Ishikawa (cell line): ENCODE measurements around the gene IFIT1B.

Experiments used
- CEBPB ChIP-seq: IDR thresholded peaks from 2 replicates; pipeline ENCODE4 v1.6.1; 2012
- CREB1 ChIP-seq: IDR thresholded peaks from 2 replicates; pipeline ENCODE4 v1.6.1; 2012; ENCODE audit warnings: low read depth
- EGR1 ChIP-seq: IDR thresholded peaks from 2 replicates; pipeline ENCODE4 v1.6.1; 2012
- EP300 ChIP-seq: IDR thresholded peaks from 2 replicates; pipeline ENCODE4 v1.6.1; 2012; ENCODE audit warnings: borderline replicate concordance
- FOXM1 ChIP-seq: IDR thresholded peaks from 2 replicates; pipeline ENCODE4 v1.6.1; 2012; ENCODE audit warnings: low read depth, borderline replicate concordance
- NFIC ChIP-seq: IDR thresholded peaks from 2 replicates; pipeline ENCODE4 v1.6.1; 2012
- RAD21 ChIP-seq: IDR thresholded peaks from 2 replicates; pipeline ENCODE4 v1.6.1; 2012; ENCODE audit warnings: low read depth
- TAF1 ChIP-seq: IDR thresholded peaks from 2 replicates; pipeline ENCODE4 v1.6.1; 2012; ENCODE audit warnings: low read depth, mild to moderate bottlenecking
- TCF12 ChIP-seq: IDR thresholded peaks from 2 replicates; pipeline ENCODE4 v1.6.1; 2012; ENCODE audit warnings: low read depth
- TEAD4 ChIP-seq: IDR thresholded peaks from 2 replicates; pipeline ENCODE4 v1.6.1; 2012
- YY1 ChIP-seq: IDR thresholded peaks from 2 replicates; pipeline ENCODE4 v1.6.1; 2012; ENCODE audit warnings: low read depth
- ZBTB7A ChIP-seq: IDR thresholded peaks from 2 replicates; pipeline ENCODE4 v1.6.1; 2012; ENCODE audit warnings: low read depth
- TF ChIP-seq, protein P1 (sequence below): IDR thresholded peaks from 2 replicates; pipeline ENCODE4 v1.6.1; 2012; ENCODE audit warnings: low read depth, mild to moderate bottlenecking
- TF ChIP-seq, protein P2 (sequence below): IDR thresholded peaks from 2 replicates; pipeline ENCODE4 v1.6.1; 2012
- TF ChIP-seq, protein P3 (sequence below): IDR thresholded peaks from 2 replicates; pipeline ENCODE4 v1.6.1; 2012

IFIT1B gene, protein sequence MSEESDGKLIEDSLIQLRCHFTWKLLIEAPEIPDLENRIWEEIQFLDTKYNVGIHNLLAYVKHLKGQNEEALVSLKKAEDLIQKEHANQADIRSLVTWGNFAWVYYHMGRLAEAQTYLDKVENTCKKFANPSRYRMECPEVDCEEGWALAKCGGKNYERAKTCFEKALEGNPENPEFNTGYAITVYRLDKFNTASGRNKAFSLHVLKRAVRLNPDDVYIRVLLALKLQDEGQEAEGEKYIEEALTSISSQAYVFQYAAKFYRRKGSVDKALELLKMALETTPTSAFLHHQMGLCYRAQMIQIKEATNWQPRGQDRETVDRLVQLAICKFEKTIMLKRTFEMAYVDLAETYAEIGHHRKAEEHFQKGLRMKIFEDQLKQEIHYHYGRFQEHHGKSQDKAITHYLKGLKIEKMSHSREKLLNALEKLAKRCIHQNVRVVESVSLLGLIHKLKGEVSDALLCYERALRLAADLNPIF

DNA sequence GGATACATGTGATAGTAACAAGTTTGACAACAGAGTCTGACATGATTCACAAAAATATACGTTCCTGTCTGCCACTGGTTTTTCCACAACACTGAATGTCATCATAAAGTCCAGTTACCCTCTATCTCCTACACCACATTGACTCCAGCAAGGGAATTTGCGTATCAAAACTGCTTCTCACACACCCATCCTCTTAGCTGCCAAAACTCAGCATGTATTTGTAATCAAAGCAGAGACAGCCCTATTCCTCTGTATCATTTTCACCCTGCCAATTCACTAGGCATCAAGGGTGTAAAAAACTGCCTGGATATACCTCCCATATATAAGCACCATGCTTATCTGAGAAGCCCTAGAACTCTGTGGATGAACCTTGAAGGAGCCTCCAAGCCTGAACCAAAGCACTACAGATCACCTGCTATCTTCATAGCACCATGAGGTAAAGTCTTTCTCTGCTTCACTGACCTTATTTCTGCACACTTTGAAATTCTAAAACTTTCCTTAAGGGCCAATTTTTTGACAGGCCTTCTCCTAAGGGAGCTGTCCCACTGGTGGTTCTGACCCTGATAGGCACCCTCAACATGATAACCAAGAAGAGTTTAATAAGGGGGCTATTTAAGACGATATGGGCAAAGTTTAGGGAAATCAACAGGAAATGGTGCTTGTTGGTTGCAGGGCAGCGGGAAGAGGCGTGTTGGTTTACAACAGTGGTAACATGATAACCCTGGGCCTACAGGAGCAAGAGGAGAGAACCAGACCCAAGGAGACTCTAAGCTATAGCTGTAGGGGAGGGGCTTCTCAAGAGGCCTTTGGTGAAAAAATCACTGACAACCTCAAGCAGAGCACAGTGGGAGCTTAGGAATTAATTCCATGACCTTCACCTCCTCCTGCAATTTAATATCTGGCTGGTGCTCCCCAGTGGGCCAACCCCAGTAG, at the start of gene IFIT1B:
Gene IFIT1B (plus strand): TSS at position 352 of the 933 bp plus-strand sequence. CDS start 80 bp downstream, at position 432.
- TF ChIP-seq ZBTB7A = no peak
- TF ChIP-seq, protein P1, sequence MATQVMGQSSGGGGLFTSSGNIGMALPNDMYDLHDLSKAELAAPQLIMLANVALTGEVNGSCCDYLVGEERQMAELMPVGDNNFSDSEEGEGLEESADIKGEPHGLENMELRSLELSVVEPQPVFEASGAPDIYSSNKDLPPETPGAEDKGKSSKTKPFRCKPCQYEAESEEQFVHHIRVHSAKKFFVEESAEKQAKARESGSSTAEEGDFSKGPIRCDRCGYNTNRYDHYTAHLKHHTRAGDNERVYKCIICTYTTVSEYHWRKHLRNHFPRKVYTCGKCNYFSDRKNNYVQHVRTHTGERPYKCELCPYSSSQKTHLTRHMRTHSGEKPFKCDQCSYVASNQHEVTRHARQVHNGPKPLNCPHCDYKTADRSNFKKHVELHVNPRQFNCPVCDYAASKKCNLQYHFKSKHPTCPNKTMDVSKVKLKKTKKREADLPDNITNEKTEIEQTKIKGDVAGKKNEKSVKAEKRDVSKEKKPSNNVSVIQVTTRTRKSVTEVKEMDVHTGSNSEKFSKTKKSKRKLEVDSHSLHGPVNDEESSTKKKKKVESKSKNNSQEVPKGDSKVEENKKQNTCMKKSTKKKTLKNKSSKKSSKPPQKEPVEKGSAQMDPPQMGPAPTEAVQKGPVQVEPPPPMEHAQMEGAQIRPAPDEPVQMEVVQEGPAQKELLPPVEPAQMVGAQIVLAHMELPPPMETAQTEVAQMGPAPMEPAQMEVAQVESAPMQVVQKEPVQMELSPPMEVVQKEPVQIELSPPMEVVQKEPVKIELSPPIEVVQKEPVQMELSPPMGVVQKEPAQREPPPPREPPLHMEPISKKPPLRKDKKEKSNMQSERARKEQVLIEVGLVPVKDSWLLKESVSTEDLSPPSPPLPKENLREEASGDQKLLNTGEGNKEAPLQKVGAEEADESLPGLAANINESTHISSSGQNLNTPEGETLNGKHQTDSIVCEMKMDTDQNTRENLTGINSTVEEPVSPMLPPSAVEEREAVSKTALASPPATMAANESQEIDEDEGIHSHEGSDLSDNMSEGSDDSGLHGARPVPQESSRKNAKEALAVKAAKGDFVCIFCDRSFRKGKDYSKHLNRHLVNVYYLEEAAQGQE = peak; percentile 81

DNA sequence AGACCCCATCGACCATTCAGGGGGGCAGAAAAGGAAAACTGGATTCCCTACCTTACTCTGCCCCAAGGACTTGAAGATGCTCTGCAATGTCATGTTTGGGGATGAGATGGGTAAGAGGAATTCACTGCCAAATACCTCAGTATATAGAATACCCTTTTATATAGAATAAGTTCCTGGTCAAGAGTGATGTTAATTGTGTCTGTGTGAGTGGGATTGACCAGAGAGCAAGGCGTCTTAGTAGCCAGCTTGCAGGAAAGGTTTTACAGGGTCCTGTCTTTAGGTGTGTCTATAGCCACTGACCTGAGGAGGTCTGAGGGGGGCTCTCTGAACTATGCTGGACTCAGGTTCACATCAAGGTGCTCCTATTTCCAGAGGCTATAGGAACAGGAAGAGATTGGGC, 48.7 kb upstream of the IFIT1B start:
- TF ChIP-seq, protein P2, sequence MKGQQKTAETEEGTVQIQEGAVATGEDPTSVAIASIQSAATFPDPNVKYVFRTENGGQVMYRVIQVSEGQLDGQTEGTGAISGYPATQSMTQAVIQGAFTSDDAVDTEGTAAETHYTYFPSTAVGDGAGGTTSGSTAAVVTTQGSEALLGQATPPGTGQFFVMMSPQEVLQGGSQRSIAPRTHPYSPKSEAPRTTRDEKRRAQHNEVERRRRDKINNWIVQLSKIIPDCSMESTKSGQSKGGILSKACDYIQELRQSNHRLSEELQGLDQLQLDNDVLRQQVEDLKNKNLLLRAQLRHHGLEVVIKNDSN = no peak
- TF ChIP-seq, protein P1 = no peak
- TF ChIP-seq TEAD4 (no peak), CREB1 (no peak), YY1 (no peak), EGR1 (no peak), TAF1 (no peak), RAD21 (no peak), EP300 (no peak)

DNA sequence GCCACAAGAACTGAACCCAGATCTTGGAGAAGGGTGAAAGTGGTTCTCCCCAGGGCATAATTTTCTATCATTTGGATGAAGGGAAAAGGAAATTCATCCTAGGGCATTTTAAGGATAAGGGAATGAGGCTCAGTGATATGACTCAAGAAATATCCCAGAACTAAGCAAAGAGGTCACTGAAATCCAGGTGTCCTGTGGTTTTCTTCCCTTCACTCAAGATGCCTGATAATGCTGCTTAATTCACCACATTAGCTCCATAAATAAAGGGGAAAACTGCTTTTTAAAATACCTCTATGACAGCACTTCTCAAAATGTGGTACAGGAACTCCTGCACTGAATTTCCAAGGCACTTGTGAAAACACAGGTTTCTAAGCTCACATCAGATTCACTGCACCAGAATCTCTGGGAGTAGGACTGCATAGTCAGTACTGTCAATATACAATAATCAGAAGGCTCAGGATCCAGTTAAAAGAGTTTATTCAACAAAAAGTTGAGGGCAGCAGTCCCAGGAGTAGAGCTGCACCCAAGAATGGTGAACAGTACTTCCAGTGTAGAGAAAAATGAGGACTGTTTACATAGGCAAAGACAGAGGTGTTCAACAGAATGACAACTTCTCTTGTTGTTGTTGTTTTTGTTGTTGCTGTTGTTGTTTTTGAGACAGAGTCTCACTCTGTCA, 47.2 kb upstream of the IFIT1B start:
- no peak for TF ChIP-seq EGR1
- TF ChIP-seq TEAD4 = no peak
- TF ChIP-seq RAD21 = no peak
- no peak for TF ChIP-seq FOXM1
- no peak for TF ChIP-seq CREB1
- TF ChIP-seq YY1 = no peak
- TF ChIP-seq EP300 = no peak
- TF ChIP-seq, protein P1 = no peak
- TF ChIP-seq TAF1 = no peak
- no peak for TF ChIP-seq TCF12
- TF ChIP-seq, protein P2 = no peak
- no peak for TF ChIP-seq NFIC
- no peak for TF ChIP-seq ZBTB7A
- TF ChIP-seq, protein P3, sequence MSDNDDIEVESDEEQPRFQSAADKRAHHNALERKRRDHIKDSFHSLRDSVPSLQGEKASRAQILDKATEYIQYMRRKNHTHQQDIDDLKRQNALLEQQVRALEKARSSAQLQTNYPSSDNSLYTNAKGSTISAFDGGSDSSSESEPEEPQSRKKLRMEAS = no peak
- TF ChIP-seq CEBPB = no peak

DNA sequence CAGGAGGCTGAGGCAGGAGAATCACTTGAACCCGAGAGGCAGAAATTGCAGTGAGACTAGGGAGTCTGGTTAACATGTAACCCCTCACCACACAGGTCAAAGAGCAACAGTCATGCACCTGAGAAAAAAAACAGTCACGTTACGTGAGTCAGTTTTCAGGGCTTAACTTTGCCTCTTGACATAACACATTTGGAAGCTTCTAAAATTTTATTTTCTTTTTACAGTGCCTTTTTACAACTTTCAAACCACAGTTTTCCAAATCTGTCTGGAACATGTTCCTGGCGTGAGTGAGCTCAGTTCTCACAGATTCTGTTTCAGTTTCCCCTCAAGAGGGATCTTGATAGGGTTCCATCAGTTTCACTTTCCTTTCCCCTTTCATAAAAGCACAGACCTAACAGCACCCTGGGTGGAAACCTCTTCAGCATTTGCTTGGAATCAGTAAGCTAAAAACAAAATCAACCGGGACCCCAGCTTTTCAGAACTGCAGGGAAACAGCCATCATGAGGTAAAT, 45.7 kb upstream of the IFIT1B start:
- TF ChIP-seq TCF12 = no peak
